ENCODE data around the gene ECEL1.

The ECEL1 gene

GRCh38 chr2:232496501-232497270, 9.1 kb upstream of the ECEL1 start:
- no peak for DNase-seq

GRCh38 chr2:232495292-232495691, 7.7 kb upstream of the ECEL1 start:
- no peak for DNase-seq

GRCh38 chr2:232494542-232494941, 6.9 kb upstream of the ECEL1 start:
- no peak for DNase-seq

GRCh38 chr2:232493701-232494474, 6.3 kb upstream of the ECEL1 start:
- no peak for DNase-seq

- no peak for DNase-seq
Measured at GRCh38 chr2:232492963-232493700, 5.5 kb upstream of the ECEL1 start.

GRCh38 chr2:232492236-232492848, 4.7 kb upstream of the ECEL1 start:
- no peak for DNase-seq

GRCh38 chr2:232491139-232491780, 3.6 kb upstream of the ECEL1 start:
- no peak for DNase-seq

GRCh38 chr2:232490221-232491138, 2.8 kb upstream of the ECEL1 start:
- no peak for DNase-seq

- DNase-seq = no peak
Measured at GRCh38 chr2:232489516-232490220, 2.0 kb upstream of the ECEL1 start.

GRCh38 chr2:232488721-232489300, 1.2 kb upstream of the ECEL1 start:
- no peak for DNase-seq

GRCh38 chr2:232488097-232488711, 570 bp upstream of the ECEL1 start:
- no peak for DNase-seq

GRCh38 chr2:232486558-232487384, 863 bp downstream of the ECEL1 start:
- no peak for DNase-seq

- no peak for DNase-seq
Measured at GRCh38 chr2:232485757-232486557, 1.7 kb downstream of the ECEL1 start.

- DNase-seq = no peak
Measured at GRCh38 chr2:232485348-232485756, 2.3 kb downstream of the ECEL1 start.

- DNase-seq = no peak
Measured at GRCh38 chr2:232484628-232485347, 2.8 kb downstream of the ECEL1 start.

- no peak for DNase-seq
Measured at GRCh38 chr2:232483923-232484627, 3.6 kb downstream of the ECEL1 start.
